HG03175 (cell line): ENCODE data around the gene TPM2.
"Not testable (repeated sequence)": the region's sequence is repeated elsewhere in the genome, so short reads cannot be mapped to it uniquely, and the experiment has no call there.

ENCODE experiments used
- ATAC-seq: cut with Tn5 transposase; IDR thresholded peaks from one replicate; pipeline ENCODE4 v1.9.1; 2021; ENCODE audit warnings: mild to moderate bottlenecking, moderate library complexity; ENCODE audit not compliant: unreplicated experiment

The TPM2 gene

GRCh38 chr9:35657546-35658136 lies 32.1 kb downstream of the TPM2 start, which contains the start of gene RMRP:
Gene RMRP, minus strand, starts transcription at chr9:35658019.
- ATAC-seq: peak; percentile 86

DNA sequence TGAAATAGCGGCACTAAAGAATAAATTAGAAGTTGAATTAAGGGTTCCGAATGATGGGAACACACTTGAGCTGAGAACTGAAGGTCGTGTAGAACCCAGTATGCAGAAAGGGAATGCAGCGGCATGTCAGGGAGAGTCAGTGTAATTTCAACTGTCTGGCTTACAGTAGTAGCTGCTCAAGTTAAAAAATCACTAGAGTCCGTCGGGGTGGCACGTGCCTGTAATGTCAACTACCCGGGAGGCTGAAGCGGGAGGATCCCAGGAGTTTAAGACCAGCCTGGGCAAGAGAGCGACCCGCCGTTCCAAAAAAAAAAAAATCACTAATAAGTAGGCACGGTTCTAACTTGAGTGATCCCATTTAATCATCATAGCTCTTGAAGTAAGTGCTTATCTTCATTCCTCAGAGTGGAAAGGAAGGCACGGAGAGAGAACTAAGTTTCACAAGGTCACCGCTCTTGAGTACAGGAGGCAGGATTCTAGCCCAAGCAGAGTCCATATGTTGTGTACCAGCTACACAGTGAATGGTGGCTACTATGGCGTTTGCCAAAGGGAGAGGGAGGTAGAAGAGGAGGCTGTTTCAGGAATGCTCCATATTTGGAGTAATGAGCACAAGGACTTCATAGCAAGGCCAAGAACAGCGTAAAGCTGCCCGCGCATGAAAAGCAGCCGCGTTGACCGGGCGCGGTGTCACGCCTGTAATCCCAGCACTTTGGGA lies 32.7 kb downstream of the TPM2 start:
- ATAC-seq: no peak

DNA sequence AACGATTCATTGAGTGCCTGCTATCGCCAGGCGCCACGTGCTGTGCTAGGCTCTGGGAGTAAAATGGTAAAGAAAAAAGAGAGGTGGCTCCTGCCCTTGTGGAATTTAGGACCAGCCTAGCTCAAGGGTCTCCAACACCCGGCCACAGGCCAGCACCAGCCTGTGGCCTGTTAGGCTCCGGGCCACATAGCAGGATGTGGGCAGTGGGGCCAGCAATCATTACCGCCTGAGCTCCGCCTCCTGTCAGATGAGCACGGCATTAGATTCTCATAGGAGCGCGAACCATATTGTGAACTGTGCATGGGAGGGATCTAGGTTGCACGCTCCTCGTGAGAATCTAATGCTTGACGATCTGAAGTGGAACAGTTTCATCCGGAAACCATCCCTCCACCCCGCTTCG lies 33.4 kb downstream of the TPM2 start:
- ATAC-seq: no peak

- ATAC-seq: no peak
Measured at GRCh38 chr9:35653611-35654010, 36.1 kb downstream of the TPM2 start.

DNA sequence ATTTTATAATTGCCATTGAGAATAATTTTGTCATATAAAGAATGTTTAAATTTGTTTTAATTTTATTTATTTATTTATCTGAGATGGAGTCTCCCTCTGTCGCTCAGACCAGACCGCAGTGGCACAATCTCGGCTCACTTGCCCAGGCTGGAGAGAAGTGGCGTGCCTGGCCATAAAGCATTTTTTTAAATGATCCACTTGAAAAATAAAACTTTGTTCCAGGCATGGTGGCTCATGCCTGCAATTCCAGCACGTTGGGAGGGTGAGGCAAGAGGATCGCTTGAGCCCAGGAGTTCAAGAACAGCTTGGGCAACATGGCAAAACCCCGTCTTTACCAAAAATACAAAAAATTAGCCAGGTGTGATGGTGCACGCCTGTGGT lies 36.9 kb downstream of the TPM2 start:
- no peak for ATAC-seq

DNA sequence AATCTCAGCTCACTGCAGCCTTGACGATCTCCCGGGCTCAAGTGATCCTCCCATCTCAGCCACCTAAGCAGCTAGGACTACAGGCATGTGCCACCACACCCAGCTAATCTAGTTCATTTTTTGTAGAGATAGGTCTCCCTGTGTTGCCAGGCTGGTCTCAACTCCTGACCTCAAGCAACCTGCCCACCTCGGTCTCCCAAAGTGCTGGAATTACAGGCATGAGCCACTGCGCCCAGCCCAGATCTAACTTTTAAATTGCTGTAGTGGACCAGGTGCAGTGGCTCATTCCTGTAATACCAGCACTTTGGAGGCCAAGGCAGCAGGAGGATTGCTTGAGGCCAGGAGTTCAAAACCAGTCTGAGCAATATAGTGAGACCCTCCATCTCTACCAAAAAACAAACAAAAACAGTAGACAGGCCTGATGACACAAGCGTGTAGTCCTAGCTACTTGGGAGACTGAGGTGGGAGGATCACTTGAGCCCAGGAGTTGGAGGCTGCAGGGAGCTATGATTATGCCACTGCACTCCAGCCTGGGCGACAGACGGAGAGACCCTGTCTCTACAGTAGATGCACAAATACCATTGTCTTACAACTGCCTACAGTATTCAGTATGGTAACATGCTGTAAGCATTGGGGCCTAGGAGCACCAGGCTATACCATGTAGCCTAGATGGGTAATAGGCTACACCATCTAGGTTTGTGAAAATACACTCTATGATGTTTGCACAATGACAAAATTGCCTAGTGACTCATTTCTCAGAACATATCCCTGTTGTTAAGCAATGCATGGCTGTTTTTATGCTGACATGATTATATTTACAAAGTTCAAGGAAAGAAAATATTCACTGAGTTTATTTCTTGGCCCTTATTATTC lies 37.5 kb downstream of the TPM2 start:
- ATAC-seq: no peak

- ATAC-seq: no peak
Measured at GRCh38 chr9:35650341-35651158, 39.2 kb downstream of the TPM2 start, which contains the start of gene SIT1. Gene SIT1, minus strand, starts transcription at chr9:35650931. Its CDS starts 78 bp downstream, at chr9:35650853.

- no peak for ATAC-seq
Measured at GRCh38 chr9:35649431-35650340, 40.0 kb downstream of the TPM2 start.

DNA sequence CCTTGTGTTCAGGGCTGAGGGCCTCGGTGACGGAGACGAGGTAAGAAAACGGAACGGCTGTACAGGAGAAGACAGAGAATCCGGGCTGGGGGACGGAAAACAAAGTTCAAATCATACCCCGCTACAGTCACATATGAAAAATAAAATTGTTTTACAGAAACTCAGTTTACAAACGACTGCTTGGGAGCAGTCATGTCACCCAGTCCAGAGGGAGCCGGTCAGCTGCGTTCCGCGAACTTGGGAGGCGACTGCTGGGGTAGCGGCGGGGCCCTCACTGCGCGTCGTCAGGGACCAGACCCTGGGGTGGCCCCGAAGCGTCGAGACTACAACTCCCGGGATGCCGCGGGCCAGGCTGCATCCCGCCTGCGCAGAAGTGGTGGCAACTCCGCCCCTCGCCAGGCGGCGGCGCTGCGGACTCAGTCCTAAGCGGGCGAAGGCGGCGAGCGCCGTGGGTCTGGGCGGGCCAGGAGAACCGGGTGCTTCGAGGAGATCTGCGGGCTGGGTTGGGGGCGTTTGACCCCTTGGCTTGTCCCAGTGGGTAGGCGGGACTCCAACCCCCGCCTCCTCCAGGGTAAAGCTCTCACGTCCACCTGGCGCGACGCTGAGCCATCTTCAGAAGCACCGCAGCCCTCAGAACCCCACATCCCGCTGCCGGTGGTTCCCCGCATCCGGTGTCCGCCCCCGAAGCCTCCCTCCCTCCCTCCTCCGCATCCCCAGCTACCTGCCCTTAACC lies 43.0 kb downstream of the TPM2 start:
- peak; percentile 88 for ATAC-seq

DNA sequence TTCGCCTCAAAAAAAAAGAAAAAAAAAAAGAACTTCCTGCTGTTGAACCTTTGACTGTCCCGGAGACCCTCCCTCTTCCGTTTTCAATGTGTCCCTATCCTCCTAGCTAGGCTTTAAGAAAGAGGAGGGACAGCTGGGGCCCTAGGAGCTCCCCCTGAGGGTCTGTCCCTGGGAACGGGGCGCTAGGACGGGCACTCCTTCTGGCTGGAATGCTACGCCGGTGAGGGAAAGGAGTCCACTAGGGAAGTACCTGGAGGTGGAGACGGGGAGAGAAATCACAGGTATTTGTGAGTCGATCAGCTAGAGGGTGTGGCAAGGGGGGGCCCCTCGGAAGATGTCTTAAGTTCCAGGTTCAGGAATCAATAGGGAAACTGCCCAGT lies 43.6 kb downstream of the TPM2 start:
- ATAC-seq: no peak

DNA sequence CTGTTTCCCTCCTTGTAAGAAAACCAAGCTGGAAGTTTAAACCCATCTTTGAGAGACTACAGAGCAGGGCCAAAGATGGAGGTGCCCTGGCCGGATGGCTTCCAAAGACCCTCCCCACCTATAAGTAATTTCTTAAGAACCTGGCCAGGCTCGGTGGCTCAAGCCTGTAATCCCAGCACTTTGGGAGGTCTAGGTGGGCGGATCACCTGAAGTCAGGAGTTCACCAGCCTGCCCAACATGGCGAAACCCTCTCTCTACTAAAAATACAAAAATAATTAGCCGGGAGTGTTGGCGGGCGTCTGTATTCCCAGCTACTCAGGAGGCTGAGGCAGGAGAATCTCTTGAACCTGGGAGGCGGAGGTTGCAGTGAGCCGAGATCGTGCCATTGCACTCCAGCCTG lies 44.0 kb downstream of the TPM2 start:
- not testable (repeated sequence) for ATAC-seq

GRCh38 chr9:35643046-35643445 lies 46.7 kb downstream of the TPM2 start:
- ATAC-seq: no peak

- not testable (repeated sequence) for ATAC-seq
Measured at GRCh38 chr9:35641478-35641877, 48.2 kb downstream of the TPM2 start.

DNA sequence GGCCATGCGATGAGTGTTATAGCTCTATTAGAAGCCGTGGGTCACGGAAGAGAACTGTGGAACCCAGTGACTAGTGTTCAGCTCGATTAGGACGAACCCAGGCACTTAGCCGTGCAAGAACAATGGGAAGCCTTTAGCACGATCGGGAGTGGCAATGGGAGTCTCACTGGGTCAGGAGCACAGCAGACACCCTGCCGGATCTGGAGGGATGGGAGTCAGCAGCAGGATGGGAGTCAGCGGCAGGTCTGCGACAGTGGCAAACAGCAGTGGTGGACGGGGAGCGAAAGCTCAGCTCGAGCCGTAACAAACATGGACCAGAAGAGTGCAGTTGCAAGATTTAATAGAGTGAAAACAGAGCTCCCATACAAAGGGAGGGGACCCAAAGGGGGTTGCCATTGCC lies 49.3 kb downstream of the TPM2 start:
- not testable (repeated sequence) for ATAC-seq

DNA sequence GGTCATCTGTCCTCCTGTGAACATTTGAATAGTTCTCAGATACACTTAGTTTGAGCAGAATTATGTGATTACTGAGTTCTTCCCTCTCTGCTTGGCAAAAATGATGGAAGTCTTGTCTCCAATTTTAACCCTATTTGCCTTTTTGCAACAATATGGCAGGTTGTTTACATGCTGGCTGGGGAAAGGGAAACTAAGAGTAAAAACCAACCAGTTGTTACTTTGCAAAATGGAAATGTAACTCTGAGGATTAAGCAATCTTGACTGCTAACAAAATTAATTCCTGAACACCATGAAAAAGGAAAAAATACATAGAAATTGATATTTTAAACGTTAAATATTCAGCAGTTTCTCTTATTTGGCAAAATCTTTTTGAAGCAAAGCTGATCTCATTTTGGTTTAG lies 50.1 kb downstream of the TPM2 start:
- ATAC-seq: no peak

GRCh38 chr9:35639225-35639624 lies 50.5 kb downstream of the TPM2 start:
- ATAC-seq: not testable (repeated sequence)

DNA sequence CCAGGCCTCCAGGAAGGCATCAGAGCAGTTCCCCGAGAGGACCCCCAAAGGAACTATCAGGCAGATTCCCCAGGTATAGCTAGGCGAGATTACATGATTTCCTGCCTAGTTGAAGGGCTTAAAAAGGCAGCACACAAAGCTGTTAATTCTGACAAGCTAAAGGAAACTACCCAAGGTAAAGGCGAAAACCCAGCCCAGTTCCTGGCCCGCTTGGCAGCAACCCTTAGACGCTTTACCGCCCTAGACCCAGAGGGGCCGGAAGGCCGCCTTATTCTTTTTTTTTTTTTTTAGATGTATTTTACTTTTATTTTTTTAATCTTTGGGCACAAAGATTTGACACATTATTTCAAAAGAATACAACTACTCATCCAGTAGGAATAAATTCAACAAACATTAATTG lies 51.0 kb downstream of the TPM2 start:
- not testable (repeated sequence) for ATAC-seq

DNA sequence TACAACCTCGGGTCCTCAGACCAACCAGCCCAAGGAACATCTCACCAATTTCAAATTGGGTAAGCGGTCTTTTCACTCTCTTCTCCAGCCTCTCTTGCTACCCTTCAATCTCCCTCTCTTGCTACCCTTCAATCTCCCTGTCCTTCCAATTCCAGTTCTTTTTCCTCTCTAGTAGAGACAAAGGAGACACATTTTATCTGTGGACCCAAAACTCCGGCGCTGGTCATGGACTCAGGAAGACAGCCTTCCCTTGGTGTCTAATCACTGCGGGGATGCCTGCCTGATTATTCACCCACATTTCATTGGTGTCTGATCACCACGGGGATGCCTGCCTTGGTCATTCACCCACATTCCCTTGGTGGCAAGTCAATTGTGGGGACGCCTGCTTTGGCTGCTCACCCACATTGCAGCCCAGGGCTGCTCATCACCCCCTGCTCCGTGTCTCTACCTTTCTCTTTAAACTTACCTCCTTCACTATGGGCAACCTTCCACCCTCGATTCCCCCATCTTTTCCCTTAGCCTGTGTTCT lies 52.2 kb downstream of the TPM2 start:
- not testable (repeated sequence) for ATAC-seq

DNA sequence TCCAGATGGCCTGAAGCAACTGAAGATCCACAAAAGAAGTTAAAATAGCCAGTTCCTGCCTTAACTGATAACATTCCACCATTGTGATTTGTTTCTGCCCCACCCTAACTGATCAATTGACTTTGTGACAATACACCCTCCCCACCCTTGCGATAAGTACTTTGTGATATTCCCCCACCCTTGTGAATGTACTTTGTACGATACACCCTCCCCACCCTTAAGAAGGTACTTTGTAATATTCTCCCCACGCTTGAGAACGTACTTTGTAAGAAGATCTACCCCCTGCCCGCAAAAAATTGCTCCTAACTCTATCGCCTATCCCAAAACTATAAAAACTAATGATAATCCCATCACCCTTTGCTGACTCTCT lies 52.9 kb downstream of the TPM2 start:
- ATAC-seq: not testable (repeated sequence)
